GOT3 (cell line): Measurements from ENCODE around the gene CALM3.

Source experiments
- DNase-seq: peaks from one replicate; lab custom pipeline; 2025; ENCODE audit warnings: mixed read lengths; lab: John Stamatoyannopoulos, UW

Gene CALM3

DNA sequence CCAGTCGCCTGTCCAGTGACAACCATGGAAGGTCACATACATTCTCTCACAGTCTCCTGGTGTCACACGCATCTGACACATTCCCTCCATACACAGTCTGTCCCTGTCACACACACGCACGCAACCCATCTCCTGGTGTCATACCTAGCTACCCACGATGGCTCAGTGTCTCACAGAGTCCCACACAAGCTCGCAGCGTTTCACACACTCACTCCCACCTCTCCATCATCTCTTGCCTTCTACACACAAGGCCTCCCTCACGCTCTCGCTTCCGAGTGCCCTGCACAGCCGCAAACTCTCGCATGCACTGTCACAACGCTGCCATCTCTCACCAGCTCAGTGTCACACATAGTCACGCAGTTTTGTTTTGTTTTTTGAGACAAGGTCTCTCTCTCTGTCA is 36.1 kb downstream of the CALM3 start:
- no peak for DNase-seq

DNA sequence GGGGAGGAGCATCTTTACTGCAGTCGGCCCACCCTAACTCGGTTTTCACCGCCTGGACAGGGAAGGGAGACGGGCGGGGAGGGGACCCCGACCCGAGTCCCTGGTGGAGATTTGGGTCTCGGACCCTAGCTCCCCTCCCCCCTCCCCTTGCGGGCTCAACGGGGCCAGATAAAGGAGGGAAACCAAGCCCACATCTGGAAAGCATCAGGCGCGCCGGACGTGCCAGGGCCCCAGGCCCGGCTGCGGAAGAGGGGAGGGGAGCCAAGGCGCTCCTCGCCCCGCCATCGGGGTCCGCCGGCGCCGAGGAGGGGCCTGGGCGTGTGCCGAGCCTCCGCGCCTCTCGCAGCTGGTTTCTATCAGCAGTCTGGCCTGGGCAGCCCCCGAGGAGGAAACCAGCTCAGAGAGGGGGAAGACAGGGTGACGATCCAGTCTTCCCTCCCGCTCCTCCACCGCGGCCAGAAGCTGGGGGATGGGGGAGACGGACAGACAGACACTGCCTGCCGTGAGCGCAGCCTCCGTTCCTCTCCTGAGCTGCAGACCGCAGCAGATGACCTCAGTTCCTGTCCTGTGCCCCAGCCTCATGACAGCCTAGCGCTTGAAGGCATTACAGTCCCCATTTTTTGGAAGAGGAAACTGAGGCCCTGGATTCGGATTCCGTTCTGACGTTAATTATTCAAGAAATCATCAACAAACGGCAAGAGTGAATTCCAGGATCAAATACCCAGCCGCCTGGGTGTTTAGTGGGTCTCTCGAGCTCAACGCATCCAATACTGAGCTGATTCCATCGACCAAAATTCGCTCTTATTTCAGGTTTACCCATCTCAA is 38.4 kb downstream of the CALM3 start:
- peak; percentile 19 for DNase-seq

DNA sequence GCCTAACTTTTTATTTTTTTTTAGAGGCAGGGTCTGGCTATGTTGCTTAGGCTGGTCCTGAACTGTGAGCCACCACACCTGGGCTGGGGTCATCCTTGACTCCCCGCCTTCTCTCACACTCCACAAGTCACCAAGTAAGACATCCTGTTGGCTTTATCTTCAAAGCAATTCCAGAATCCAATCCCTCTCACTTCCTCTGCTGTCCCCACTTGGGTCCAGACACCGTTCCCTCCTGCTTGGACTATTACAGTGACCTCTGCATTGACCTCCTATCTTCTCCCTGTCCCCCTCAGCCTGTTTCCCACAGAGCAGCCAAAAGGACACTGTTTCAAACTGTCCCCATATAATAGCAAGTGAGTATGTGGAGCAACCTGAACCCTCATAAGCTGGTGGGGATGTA is 39.5 kb downstream of the CALM3 start:
- DNase-seq: no peak

DNA sequence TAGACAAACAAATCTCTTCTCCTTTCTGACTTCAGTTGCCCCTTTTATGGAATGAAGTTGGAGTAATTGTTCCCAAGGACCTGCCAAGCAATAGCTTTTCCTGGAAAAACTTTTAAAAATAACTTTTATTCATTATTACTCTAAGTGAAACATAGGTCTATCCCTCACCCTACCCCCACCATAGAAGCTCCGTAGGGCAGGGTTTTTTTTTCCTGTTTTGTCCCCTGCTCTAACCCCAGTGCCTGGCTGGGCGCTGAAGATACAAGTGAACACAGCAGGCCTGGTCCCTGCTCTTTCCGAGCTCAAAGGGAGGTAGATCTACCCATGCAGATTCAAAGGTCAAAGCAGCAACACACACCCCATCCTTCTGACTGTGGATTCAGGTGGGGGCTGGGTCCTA is 43.6 kb downstream of the CALM3 start:
- no peak for DNase-seq

DNA sequence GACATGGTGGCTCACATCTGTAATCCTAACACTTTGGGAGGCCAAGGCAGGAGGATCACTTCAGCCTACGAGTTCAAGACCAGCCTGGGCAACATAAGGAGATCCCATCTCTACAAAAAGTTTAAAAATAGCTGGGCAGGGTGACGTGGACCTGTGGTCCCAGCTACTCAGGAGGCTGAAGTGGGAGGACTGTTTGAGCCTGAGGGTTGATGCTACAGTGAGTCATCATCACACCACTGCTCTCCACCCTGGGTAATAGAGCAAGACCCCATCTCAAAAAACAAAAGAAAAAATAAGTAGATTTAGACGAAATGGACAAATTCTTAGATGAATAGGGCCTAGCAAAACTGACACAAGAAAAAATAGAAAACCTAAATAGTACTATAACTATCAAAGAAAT is 45.3 kb downstream of the CALM3 start:
- no peak for DNase-seq

DNA sequence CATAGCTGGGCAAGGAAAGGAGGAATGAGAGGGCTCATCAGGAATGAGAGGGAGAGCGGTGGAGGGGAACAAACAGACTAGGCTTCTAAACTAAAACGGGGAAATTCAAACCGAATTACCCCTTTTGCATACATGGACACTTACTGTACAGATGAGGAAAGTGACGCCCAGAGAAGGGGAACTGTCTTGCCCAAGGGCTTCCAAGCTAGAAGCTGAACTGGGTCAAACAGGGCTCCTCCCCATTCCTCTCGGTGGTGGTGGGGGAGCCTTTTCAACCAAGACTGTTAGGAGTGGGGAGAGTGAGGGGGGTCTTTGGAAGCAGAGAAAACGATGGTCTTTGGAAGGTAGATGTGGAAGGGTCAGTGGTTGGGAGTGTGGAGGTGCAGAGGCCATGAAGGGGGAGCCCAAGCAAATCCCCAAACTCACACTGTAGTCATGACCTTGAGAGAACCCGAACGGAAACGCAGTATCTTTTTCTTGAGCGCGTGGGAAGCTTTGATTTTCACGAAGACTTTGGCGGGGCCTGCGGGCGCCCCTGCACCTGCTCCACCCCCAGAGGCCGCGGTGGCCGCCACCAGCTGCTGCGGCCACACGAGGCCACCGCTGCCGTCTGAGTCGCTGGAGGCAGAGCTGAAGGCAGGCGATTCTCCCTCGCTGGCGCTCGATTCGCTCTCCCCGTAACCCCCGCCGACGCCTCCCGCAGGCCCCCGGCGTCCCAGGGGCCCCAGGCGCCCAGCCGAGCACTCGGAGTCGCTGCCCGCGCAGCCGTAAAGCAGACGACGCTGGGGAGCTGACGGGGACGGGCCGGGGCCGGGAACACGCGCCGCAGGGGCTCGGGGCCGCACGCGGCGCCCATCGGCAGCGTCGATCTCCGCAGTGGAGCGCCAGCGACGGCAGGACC is 47.2 kb downstream of the CALM3 start:
- DNase-seq: no peak

DNA sequence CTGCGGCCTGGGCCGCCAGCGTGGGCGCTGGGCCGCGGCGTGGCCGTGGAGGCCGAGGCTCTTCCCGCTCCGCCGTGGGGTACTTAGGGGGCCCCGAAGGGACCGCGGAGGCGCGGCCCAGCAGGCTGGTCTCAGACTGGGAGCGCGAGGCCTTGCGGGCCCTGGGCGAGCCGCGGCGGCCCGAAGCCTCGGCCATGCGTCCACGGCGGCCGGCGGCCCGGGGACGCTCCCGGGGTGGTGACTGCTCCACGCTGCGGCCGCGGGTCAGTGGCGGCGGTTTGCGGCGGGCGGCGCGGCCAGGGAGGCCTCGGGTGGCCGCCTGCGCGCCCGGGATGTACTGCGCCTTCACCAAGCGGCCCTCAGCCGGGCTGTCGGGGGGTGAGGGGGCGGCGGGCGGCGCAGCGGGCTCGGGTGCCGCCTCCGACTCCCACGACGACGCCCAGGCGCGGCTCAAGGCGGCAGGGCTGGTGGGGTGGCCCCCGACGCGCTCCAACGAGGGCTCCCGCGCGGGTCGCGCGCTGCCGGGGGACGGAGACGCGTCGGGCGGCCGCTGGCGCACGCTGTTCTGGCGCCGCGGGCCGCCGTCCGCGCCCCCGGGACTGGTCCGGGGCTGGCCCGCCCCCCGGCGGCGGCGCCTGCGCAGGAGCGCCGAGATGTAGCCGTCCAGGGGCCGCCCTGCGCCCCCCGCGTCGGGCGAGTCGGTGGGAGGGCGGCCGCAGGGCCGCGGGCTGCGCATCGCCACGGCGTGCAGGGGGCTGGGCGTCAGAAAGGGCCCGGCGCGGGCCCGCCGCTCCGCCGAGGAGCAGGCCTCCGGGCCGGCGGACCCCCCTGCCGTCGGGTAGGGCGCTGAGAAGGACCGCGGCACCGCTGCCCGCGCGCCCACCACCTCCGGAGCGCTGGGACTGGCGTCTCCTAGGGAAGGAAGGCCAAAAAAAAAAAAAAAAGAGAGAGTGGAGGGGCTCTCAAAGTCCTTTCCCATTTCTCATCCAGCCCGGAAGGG is 48.1 kb downstream of the CALM3 start:
- no peak for DNase-seq

DNA sequence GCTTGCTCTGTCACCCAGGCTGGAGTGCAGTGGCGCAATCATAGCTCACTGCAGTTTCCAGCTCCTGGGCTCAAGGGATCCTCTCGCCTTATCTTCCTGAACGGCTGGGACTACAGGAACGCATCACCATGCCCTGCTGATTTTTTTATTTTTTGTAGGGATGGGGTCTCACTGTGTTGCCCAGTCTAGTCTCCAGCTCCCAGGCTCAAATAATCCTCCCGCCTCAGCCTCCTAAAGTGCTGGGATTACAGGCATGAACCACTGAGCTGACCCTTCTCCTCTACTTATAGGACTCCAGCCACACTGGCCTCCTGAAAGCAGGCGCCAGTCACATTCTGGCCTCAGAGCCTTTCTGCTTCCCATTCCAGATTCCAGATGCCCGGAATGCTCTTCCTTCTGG is 49.3 kb downstream of the CALM3 start:
- DNase-seq: no peak

DNA sequence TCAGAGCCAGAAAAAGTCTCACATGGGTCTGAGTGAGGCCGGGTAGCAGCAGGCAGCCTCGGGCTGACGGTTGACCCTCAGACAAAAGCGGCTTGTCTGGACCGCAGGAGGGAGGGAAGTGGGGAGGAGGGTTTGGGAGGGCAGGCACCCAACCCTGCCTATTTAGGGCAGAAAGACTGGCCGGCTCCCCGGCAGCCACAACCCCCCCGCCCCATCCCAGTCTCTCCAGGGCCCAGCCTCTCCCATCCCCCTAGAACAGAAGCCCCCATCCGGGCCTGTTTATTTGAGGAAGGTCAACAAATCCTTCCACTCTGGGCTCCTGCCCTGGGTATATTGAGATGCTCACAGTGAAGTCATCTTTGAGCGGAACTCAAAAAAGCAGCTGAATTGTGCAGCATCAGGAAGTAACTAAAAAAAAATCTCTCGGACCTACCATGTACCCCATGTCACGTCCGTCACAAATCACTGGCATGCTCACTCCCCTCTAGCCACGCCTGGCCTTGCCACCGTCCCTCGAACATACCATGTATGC is 53.6 kb downstream of the CALM3 start:
- no peak for DNase-seq

DNA sequence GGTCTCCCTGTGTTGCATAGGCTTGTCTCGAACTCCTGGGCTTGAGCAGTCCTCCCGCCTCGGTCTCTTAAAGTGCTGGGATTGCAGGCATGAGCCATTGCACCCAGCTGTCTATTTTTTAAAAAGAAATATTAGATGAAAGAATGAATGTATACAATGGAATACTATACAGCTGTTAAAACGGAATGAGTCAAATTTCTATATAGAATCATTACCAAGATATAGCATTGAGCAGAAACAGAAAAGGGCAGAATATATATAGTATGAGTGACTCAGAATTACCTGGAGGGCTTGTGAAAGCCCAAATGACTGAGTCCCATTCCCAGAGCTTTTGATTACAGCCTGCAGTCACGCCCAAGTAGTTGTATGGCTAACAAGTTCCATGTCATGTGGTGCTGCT is 55.4 kb downstream of the CALM3 start:
- DNase-seq: no peak

DNA sequence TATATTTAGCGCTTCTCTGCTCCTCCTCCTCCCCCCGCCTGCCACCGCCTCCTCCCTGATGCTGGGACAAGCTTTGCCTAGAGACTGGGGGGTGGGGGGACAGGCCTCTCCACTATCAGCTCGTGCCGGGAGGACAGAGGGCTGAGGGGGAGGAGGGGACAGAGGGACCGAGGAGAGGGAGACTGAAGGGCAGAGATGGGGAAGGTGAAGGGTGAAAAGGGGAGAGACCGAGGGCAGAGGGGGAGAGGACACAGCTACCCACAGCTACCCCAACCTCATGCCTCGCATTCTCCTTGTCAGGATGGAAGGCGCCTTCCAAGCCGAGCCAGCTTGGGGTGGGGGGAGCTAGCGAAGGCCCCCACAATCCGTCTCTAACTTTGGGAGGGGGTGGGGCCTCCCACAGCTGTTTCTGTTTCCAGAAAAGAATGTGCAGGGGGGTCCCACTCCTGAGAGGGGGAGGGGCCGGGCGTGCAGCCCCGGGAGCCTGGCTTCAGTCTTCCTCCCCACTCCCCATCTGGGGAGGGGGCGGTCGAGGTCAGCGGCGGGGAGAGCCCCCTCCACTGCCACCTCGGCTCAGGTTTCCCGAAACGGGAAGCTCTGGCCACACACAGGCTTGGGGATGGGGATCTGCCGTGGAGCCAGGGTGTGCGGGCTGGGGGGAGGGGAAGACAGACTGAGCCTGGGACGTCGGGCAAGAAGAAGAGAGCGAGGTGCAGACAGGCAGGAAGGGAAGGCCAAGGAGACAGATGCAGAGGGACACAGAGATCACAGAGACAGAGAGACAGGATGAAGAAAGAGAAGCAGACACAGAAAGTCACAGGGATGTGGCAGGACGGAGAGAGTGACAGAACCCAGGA is 58.2 kb downstream of the CALM3 start:
- no peak for DNase-seq

DNA sequence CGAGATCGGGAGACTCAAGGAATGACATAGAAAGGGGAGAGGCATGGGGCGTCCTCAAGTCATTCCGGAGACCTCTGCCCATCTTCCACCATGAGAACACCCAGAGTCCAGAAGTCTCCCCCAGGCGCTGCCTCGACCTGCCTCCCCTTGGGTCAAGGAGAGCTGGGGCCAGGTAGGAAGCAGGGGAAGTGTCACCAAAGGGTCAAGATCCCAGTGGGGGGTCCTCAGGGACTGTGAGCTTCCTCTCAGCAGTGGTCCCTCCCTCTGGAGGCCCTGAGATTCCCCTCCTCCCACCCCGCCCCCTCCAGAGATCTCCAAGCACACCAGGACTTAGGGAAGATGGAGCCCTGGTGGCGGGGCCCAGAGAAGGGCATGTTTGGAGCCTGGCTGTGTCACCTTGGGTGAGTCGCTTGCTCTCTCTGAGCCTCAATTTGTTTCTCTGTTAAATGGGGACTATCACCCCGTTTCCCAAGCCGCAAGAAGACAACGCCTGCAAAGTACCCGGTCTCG is 58.9 kb downstream of the CALM3 start:
- no peak for DNase-seq
